Panc1 (cell line): ENCODE measurements around the gene ITPR2.

Experiments used
- CTCF ChIP-seq: fragments of 450-650 bp; IDR thresholded peaks from 2 replicates; pipeline ENCODE4 v1.5.1; 2017; ENCODE audit warnings: mild to moderate bottlenecking
- POLR2AphosphoS5 ChIP-seq: IDR thresholded peaks from 2 replicates; pipeline ENCODE4 v1.6.1; 2012; ENCODE audit warnings: mild to moderate bottlenecking, low read depth, low read length, moderate library complexity
- REST ChIP-seq, 2 experiments: IDR thresholded peaks; 2 replicates each; pipeline ENCODE4 v1.6.1; 2011 to 2012; ENCODE audit warnings: low read depth in 2 of 2, control low read depth in 1 of 2, low read length in 1 of 2, mild to moderate bottlenecking in 1 of 2, moderate library complexity in 1 of 2; ENCODE audit not compliant: insufficient read depth in 1 of 2
- SIN3A ChIP-seq: IDR thresholded peaks from 2 replicates; pipeline ENCODE4 v1.6.1; 2012; ENCODE audit warnings: low read depth, mild to moderate bottlenecking, low read length, moderate library complexity, borderline replicate concordance; ENCODE audit not compliant: insufficient read depth
- TCF7L2 ChIP-seq: IDR thresholded peaks from 2 replicates; pipeline ENCODE4 v1.6.1; 2011; ENCODE audit warnings: mild to moderate bottlenecking, low read depth, low read length, inconsistent platforms

DNA sequence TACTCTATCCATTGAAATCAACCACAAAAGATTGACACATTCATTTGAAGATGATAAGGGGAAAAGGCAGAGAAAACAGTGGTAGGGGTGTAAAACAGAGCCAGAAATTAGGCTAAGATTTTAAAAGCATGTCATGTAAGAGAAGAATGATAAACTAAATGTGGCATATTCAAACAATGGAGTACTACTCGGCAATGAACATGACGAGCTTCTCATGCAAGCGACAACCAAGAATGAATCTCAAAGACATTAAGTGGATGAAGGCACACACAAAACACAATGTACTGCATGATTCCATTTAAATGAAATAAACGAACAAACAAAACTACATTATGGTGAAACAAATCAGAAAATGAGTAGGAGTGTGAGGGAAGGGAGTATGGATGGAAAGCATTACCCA is 134.8 kb downstream of the ITPR2 start:
- TF ChIP-seq SIN3A, result no peak
- TF ChIP-seq CTCF, result no peak
- TF ChIP-seq POLR2AphosphoS5, result no peak
- TF ChIP-seq TCF7L2, result no peak
- no peak for TF ChIP-seq REST (IDR thresholded peaks at IDR 0.05; ENCODE audit: insufficient read depth in 1 of 2, low read depth in 2 of 2, low read length in 1 of 2)
